Stimulated activated CD8-positive, alpha-beta memory T cell treated with anti-CD3 and anti-CD28 coated beads, Interleukin-4, amount 100 ng/mL, for 1 hour (primary cell): Measurements from ENCODE around the gene S100A13.
A peak's percentile ranks its signal among the peaks of the same experiment; 100 is the strongest.

Source experiments
- DNase-seq, 2 donors: peaks; one replicate each; pipeline ENCODE4 v3.0.0-alpha.2; 2020; ENCODE audit warnings: low read depth in 2 of 2, low spot score in 1 of 2

S100A13 gene

GRCh38 chr1:153573351-153573750 lies 54.0 kb downstream of the S100A13 start:
- no peak for DNase-seq

GRCh38 chr1:153572569-153573015 lies 54.7 kb downstream of the S100A13 start:
- peak in 1 of 2 donors; percentile 18 for DNase-seq

GRCh38 chr1:153571706-153572105 lies 55.6 kb downstream of the S100A13 start:
- DNase-seq, result no peak

- DNase-seq, result no peak
Measured at GRCh38 chr1:153570874-153571273, 56.4 kb downstream of the S100A13 start.

- no peak for DNase-seq
Measured at GRCh38 chr1:153569465-153569864, 57.8 kb downstream of the S100A13 start.
